ENCODE results near the gene LSAMP.

GRCh38 chr3:116093374-116093773 is 351.9 kb downstream of the LSAMP start:
- TF ChIP-seq CTCF (IDR thresholded peaks at IDR 0.05): no peak
- no peak for TF ChIP-seq POLR2AphosphoS5 (IDR thresholded peaks at IDR 0.05; ENCODE audit: low read depth, low read length)
- no peak for TF ChIP-seq SIN3A (IDR thresholded peaks at IDR 0.05; ENCODE audit: borderline replicate concordance, insufficient read depth, low read depth, low read length)
